ENCODE measurements around the gene RNF17.

Gene RNF17

DNA sequence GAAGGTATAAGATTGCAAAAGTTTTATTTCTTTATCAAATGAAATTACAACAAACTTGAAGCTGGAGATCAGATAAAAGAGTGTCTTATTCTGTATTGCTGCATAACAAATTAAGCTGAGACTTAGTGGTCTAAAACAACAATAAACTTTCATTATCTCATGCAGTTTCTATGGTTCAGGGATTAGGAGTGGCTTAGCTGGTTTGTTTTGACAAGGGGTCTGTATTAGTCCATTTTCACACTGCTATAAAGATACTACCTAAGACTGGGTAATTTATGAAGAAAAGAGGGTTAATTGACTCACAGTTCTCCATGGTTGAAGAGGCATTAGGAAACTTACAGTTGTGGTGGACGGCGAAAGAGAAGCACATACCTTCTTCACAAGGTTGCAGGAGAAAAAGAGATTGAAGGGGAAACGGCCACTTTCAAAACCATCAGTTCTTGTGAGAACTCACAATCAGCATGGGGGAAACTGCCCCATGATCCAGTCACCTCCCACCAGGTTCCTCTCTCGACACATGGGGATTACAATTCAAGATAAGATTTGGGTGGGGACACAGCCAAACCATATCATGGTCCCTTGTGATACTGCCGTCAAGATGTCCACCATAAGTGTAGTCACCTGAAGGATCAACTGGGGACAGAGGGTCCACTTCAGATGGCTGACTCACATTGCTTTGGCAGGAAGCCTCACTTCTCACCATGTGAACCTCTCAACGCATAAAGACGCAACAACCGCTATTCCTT is 97.8 kb downstream of the RNF17 start:
- no peak for DNase-seq (ENCODE audit: low read depth, low spot score)

DNA sequence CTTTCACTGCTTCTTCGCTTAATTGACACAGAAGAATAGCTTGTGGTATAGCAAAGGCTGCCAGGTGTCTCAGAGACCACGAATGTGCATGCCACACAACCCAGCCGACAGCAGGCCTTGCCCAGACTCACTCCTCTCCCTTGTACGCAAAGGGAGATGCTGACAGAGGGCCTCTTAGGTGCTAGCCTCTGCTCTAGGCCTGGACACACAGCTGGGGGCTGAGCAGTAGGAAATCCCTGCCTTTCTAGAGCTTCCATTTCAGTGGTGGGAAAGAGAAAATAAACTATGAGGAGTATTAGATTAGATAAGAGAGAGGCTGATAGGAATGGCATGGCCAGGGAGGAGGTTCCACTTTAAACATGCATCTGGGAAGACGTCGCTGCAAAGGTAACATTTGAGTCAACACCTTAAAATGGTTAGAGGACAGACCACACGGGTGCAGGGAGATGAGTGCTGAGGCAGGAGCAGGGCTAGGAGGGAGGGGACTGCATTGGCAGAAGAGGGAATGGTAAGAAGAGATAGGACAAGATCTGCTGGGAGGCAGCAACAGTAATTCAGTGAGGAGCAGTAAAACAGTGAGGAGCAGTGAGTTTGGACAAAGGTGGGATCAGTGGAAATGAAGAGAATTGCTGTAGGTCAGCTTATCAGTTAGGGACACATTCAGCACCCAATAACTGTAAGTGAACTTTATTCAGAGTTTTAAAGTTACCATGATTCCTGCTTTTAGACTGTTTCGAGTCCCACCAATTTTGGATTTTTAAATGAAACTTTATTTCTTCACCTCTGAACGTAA is 100.0 kb downstream of the RNF17 start:
- no peak for DNase-seq (ENCODE audit: low read depth, low spot score)

DNA sequence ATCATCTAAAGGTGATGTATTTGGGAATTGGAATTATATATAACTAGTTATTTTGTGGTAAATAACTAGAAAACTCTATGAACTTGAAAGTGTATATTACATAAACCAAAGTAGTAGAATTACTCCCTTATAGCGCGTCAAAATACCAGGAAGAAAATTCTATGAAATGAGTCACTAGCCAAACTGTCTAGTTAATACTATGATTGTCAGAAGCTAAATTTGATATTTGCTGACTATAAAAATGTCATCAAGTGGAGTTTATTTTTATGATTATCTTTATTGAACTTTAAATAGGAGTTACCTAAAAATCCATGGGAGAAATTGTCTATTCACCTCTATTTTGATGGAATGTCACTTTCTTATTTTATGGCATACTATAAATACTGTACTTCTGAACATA is 100.6 kb downstream of the RNF17 start:
- no peak for DNase-seq (ENCODE audit: low read depth, low spot score)

DNA sequence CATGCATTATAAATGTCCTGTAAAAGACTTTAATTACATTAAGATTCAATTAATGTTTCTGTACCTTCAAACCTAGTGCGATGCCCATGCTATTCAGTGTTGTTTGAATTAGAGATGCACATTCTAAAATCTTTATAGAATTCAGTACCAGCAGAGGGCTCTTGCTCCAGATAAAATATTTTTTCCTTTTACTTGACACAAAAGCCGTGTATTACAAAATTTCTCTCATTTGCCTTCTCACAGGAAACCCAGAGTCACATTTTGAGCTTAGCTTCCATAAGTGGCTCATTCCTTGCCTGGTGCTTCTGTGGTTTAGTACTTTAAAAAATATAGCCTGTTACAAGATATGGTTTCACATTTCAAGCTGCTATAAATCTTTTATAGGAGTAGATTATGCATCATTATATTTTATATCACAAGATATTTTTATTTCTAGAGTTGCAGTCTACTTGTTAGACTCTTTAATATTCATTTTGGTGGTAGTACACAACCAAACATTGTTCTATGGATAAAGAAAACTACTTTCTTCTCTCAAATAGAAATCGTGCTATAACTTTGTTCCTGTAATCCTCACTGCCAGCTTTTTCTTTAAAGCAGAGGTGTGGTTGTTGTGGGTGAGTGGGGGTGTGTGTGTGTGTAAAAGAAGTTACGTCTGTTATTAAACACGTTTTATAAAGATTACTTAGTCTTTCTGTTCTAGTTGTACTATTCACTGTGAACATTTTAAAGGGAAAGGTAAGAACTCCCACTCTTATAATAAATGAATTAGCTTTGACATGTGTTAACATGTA is 101.4 kb downstream of the RNF17 start:
- DNase-seq (ENCODE audit: low read depth, low spot score) = no peak

DNA sequence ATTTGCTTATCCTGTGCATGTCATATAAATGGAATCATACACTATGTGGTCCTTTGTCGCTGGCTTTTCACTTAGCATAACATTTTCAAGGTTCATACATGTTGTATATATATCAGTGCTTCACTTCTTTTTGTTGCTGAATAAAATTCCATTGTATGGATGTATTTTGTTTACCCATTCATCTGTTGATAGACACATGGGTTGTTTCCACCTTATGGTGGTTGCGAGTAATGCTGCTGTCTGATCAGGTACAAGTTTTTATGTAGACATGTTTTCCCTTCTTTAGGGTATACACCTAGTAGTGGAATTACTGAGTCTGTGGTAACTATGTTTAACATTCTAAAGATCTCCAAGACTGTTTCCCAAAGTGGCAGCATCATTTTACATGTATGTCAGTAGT is 102.5 kb downstream of the RNF17 start:
- DNase-seq (ENCODE audit: low read depth, low spot score) = no peak

DNA sequence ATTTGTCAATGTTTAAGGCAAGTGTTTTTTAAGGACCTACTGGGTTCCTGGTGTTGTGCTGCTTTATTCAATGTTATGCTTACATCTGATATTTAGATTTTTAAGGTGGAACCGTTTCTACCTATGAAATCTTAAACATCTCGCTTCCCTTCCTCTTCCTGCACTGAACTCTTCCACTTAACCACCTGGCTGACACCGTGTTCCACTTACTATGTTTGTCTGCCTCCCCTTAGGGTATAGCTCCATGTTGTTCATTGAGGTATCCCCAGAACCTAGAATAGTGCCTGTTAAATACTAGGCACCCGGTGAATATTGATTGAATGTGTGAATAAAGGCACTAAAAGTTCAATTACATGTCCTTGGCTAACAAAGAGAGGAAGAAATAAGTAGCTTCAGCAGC is 104.9 kb downstream of the RNF17 start:
- no peak for DNase-seq (ENCODE audit: low read depth, low spot score)

DNA sequence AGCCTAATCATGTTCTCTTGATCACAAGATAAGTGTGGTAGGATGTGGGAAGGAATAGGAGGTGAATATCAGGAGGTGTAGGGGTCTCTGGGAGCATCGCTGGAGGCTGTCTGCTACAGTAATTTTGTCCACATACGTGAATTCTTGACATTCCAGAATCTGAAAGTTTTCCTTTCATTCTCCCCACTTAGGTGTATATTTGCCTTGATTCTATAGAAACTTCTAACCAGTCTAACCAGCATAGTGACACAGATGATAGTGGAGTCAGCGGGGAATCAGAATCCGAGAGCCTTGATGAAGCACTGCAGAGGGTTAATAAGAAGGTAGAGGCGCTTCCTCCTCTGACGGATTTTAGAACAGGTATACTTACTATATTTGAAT is 106.4 kb downstream of the RNF17 start:
- DNase-seq (ENCODE audit: low read depth, low spot score) = no peak

DNA sequence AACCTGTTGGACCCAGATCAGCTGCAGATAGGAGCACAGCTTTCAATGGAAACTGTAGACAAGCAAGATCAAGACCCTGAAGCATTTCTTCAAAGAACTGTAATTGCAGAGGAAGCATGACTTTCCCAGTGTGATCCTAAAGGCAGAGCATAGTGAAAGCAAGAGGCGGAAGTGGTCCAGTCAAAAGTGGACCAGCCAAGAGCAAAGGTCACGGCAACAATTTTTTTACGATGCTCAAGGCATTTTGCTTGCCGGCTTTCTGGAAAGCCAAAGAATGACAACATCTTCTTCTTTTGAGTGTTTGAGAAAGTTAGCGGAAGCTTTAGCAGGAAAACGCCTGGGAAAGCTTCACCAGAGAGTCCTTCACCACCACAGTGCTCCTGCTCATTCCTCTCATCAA is 111.6 kb downstream of the RNF17 start:
- no peak for DNase-seq (ENCODE audit: low read depth, low spot score)

DNA sequence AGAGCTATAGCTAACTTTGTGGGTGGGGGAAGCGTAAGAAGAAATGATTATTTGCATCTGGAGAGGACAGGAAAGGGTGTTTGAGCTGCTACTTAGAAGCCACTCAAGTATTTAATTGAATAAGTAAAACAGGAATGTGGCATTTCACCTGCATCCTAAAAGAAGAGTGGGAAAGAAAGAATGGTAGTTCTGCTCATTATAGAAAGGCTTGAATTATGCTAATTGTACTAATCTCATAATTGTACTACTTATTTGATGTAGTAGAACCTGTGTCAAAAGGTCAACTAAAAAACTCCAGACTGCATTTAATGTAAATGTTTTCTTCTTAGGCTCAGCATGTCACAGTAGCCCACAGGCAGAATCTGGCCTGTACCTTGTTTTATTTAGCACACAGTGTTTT is 113.6 kb downstream of the RNF17 start:
- DNase-seq (ENCODE audit: low read depth, low spot score) = no peak

DNA sequence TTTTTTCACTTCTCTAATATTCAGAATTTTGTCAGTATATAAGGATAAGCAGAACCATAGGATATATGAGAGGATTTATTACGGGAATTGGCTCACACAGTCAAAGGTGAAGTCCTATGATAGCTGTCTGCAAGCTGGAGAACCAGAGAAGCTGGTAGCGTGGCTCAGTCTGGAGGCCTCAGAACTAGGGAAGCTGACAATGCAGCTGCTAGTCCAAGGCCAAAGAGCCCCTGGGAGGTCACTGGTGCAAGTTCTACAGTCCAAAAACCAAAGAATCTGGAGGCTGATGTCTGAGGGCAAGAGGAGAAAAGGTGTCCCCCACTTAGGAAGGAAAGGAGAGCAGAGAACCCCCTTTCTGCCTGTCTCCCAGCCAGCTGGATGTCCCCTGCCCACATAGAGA is 114.4 kb downstream of the RNF17 start:
- DNase-seq (ENCODE audit: low read depth, low spot score) = no peak

DNA sequence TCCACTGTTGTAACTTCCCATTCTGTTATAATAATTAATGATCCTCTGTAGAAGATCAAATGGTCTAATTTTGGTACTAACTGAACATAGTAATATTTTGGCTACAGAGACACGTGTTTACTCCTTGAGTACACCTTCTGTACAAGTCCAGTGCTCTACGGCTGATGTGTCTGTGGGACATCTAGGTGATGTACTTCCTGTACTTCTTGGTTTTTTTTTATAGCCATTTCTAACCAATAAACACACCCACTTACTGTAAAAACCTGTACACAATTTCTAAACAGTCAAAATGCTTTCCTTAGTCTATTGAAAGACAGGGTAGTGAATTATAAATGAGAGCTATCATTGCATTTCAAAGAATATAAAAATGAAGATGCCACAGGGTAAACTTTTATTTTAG is 118.7 kb downstream of the RNF17 start:
- no peak for DNase-seq (ENCODE audit: low read depth, low spot score)

DNA sequence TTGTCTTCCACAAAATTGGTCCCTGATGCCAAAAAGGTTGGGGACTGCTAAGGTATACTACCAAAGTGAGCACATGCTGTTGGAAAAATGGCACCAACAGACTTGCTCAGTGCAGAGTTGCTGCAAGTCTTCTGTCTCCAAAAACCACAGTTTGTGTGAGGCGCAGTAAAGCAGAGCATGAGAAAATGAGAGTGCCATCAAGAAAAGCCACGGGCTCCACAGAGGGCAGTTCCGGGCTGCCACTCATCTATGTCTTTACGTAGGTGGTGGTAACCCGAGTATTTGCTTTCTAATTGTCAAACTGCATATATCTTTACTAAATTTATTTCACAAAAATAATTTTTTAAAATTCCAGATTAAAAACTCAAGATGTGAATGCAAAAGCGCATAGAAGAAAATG is 123.8 kb downstream of the RNF17 start:
- no peak for DNase-seq (ENCODE audit: low read depth, low spot score)

DNA sequence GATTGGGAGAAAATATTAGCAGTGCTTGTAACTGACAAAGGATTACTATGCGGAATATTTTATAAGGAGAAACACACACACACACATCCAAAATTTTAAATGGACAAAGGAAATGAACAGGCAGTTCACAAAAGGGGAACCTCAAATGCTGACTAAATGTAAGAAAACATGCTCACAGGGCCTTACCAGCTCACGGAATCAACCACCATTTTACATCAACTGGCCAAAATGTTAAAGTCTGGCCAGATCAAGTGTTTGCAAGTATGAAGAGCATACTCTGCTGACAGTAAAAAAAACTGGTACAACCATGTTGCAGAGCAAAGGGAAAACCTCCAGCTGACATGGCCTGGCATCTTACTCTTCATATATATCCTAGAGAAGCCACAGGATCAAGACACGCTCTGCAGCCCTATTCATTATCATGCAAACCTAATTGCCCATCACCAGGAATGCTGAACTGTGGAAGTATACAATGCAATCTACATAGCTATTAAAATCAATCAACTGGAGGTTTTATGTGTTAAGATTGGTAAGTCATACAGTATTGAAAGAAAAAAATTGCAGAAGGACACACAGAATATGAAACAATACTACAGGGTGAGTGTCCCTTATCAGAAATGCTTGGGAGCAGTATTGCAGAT is 124.4 kb downstream of the RNF17 start:
- no peak for DNase-seq (ENCODE audit: low read depth, low spot score)

DNA sequence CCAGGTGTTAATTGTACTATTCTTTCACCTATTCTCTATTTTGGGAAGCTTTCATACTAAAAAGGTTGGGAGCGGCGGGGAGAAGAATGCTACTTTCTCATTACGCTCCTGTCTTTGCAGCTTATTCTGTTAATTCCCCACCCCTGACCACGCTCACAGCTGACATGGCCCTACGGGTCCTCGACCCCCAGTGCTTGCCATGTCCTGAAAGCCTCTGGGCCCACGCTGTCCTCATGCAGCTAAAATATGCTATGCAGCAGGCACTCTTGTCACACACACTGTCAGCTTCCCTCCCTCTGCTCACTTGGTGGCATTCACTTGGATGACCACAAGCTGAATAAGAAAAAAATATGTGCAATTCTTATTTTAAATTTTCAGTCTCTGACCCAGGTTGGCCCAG is 126.3 kb downstream of the RNF17 start:
- DNase-seq (ENCODE audit: low read depth, low spot score) = no peak

DNA sequence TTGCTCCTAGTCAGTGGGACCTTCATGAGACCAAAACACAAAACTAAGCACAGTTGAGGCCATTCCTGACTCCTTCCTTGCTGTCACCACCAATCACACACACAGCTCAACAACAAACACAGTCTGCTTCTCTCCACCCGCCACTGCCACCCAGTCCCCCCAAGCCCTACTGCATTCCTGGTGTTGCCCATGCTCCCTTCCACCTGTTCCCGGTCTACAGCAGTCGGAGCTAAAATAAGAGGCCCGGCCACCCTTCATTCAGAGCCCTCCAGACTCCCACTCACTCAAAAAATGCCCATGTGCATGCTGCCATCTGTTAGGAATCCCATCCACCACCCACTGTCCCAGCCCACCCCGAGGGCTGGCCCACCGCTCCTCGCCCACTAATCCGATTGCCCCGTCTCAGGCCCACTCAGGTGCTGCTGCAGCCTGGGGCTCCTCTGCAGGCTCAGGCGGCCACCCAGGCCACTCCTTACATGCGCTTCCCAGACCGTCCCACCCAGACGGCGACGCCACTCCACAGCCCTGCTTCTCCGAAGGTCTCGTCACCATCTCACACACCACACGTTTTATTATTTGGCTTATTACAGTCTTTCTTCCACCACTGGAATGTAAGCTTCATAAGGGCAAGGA is 127.6 kb downstream of the RNF17 start:
- DNase-seq (ENCODE audit: low read depth, low spot score) = no peak

DNA sequence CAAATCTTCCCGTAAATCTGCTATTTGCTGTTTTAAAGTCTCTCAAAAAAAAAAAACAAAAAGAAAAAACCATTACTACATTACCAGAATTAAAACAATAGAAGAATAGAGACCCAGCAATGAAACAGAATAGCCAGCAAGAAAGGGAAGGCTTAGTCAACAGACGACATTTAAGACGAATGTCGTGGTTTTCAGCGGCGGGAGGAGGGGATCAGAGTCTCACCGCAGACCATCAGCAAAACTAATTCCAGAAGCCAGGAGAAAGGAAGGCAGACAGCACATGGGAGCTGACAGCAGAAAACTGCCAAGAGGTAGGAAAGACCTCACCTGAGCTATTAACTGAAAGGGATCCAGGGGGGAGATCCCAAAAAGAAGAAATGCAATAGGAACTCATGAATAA is 128.9 kb downstream of the RNF17 start:
- no peak for DNase-seq (ENCODE audit: low read depth, low spot score)

DNA sequence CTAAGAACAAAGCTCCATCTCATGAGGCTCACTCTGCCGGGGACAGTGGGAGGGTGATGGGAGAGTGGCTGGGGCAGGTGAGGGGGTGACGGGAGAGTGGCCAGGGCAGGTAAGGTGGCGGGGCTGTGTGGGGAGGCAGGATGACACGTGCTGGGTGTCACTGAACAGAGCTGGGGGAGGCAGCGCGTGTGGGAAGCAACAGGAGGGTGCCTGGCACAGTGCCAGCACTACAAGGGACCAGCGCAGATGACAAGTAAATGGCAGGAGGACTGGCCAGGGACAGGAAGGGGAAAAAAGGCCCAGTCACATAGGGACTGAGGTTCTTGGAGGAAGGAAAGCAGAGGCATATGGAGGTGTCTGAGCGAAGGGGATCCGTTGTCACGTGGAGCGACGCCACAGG is 129.9 kb downstream of the RNF17 start:
- DNase-seq (ENCODE audit: low read depth, low spot score) = no peak

DNA sequence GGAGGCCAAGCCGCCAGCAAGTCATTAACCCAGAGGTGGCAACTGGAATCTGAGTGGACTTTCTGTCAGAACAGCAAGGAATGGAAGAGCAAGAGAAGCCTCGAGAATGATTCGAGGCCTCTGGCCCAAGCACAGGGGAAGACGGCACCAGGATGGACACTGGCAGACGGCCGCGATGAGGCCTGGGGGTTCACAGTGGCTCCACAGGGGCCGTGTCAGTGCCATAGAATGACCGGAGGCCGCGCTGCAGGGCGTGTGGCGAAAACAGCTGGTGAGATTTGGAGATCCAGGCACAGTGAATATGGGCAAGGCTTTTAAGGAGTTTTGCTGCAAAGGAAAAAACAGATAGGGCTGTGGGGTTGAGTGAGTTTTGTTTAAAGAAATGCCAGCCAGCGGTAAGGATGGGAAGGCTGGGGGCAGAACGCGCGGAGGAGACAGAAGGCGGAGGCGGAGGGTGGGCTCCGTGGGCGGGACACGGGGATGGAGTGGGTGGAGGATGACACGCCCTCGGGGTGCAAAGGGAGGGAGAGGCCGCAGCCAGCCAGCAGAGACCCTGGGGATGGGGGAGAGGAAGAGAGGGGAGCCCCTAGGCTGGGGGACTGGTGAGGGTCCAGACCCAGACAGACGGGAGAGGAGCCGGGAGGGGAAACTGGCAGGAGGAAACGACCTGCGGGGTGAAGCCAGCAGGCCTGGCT is 130.5 kb downstream of the RNF17 start:
- no peak for DNase-seq (ENCODE audit: low read depth, low spot score)

DNA sequence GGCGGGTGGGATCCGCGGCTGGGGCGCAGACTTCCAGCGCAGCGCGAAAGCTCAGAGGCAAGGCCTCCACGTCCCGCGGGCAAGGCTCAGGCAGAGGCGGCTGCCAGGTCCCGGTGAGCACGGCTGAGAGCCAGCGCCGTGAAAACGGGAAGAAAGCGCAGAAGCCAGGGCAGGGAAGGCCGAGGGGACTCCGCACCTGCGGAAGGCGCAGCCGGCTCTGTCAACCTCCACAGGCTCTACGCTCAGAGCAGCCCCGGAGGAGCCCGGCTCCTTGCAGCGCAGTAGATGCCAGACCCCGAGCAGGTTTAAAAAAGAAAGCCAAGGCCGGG is 131.0 kb downstream of the RNF17 start:
- DNase-seq (ENCODE audit: low read depth, low spot score) = no peak

DNA sequence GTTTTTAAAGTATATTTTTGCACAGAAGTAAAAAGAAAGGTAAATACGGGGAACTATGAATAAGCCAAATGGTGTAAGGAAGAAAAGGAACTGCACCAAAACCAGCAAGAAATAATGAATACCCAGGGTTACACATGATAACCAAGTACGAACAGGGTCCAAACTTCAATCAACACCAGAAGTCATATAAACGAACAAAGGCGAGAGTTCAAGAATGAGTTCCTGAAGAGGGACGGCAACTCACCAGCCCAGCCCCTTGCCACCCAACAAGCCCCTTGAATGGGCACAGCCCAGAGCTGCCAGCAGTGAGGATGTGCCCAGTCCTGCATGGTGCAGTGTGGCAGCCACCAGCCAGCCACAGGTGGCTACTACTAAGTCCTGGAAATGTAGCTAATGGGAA is 132.1 kb downstream of the RNF17 start:
- no peak for DNase-seq (ENCODE audit: low read depth, low spot score)

DNA sequence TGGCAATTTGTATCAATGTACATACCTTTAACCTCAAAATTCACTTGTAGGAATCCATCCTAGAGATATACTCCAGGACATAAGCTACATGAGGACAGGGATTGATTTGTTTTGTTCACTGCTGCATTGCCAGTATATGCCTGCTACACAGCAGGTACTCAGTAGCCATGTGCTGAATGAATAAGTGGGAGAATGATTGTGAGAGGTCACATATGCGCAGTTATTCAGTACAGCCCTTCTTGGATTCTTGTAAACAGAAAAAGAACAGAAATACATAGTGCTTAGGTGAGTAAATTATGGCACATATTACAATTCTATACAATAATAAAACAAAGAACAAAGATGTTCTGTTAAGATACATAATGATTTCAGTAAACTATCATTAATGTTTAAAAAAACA is 133.3 kb downstream of the RNF17 start:
- DNase-seq (ENCODE audit: low read depth, low spot score) = no peak

All from smooth muscle cell of the brain vasculature (primary cell).